ENCODE measurements around the gene FOXN4. TPM values are rescaled to one million over a fixed set of nuclear protein-coding genes. Genes with fewer than 3 reads are reported as not detected.

FOXN4 gene
- total RNA-seq, 1 donor from 2014 or later: not detected

- H3K27me3 ChIP-seq (ENCODE audit: control insufficient read depth in 3 of 3, insufficient read depth in 3 of 3, low read length in 3 of 3): no peaks in the 10 kb centered on the region
- no peak overlapping the region for H3K4me3 ChIP-seq (ENCODE audit: low read length in 3 of 3)
- peaks cover 0 to 8% (median 7%) of the 10 kb centered on the region in 3 donors for H3K4me1 ChIP-seq (ENCODE audit: control insufficient read depth in 3 of 3, insufficient read depth in 3 of 3, low read length in 3 of 3)
- no peak overlapping the region for H3K9ac ChIP-seq (ENCODE audit: low read depth in 1 of 3, low read length in 3 of 3)
- peaks cover 49 to 75% (median 75%) of the 10 kb centered on the region in 3 donors for H3K36me3 ChIP-seq (ENCODE audit: control insufficient read depth in 3 of 3, insufficient read depth in 3 of 3, low read length in 3 of 3)
- no peak overlapping the region for H3K27ac ChIP-seq (ENCODE audit: low read depth, low read length)
- H3K9me3 ChIP-seq (ENCODE audit: control insufficient read depth in 3 of 3, low read length in 3 of 3): peaks cover 0 to 7% (median 3%) of the 10 kb centered on the region in 3 donors
Observed at GRCh38 chr12:109252799-109253198, 56.3 kb downstream of the FOXN4 start.

GRCh38 chr12:109250523-109250922 is 58.6 kb downstream of the FOXN4 start:
- H3K9ac ChIP-seq (ENCODE audit: low read depth in 1 of 3, low read length in 3 of 3): no peak overlapping the region
- no peak overlapping the region for H3K4me3 ChIP-seq (ENCODE audit: low read length in 3 of 3)
- H3K27me3 ChIP-seq (ENCODE audit: control insufficient read depth in 3 of 3, insufficient read depth in 3 of 3, low read length in 3 of 3): no peaks in the 10 kb centered on the region
- peaks cover 0 to 7% (median 6%) of the 10 kb centered on the region in 3 donors for H3K4me1 ChIP-seq (ENCODE audit: control insufficient read depth in 3 of 3, insufficient read depth in 3 of 3, low read length in 3 of 3)
- H3K27ac ChIP-seq (ENCODE audit: low read depth, low read length): no peak overlapping the region
- H3K36me3 ChIP-seq (ENCODE audit: control insufficient read depth in 3 of 3, insufficient read depth in 3 of 3, low read length in 3 of 3): peaks cover 59 to 80% (median 80%) of the 10 kb centered on the region in 3 donors
- H3K9me3 ChIP-seq (ENCODE audit: control insufficient read depth in 3 of 3, low read length in 3 of 3): peaks cover 0 to 7% (median 3%) of the 10 kb centered on the region in 3 donors

- peaks cover 51 to 69% (median 68%) of the 10 kb centered on the region in 3 donors for H3K36me3 ChIP-seq (ENCODE audit: control insufficient read depth in 3 of 3, insufficient read depth in 3 of 3, low read length in 3 of 3)
- no peaks in the 10 kb centered on the region for H3K9me3 ChIP-seq (ENCODE audit: control insufficient read depth in 3 of 3, low read length in 3 of 3)
- no peak overlapping the region for H3K27ac ChIP-seq (ENCODE audit: low read depth, low read length)
- no peak overlapping the region for H3K4me3 ChIP-seq (ENCODE audit: low read length in 3 of 3)
- no peak overlapping the region for H3K9ac ChIP-seq (ENCODE audit: low read depth in 1 of 3, low read length in 3 of 3)
- no peaks in the 10 kb centered on the region for H3K27me3 ChIP-seq (ENCODE audit: control insufficient read depth in 3 of 3, insufficient read depth in 3 of 3, low read length in 3 of 3)
- H3K4me1 ChIP-seq (ENCODE audit: control insufficient read depth in 3 of 3, insufficient read depth in 3 of 3, low read length in 3 of 3): no peaks in the 10 kb centered on the region
Observed at GRCh38 chr12:109247831-109248654, 61.0 kb downstream of the FOXN4 start.

GRCh38 chr12:109246221-109246620 is 62.9 kb downstream of the FOXN4 start:
- no peak overlapping the region for H3K27ac ChIP-seq (ENCODE audit: low read depth, low read length)
- H3K9ac ChIP-seq (ENCODE audit: low read depth in 1 of 3, low read length in 3 of 3): peak overlapping the region in 1 of 3 donors; percentile 7
- H3K27me3 ChIP-seq (ENCODE audit: control insufficient read depth in 3 of 3, insufficient read depth in 3 of 3, low read length in 3 of 3): no peaks in the 10 kb centered on the region
- no peaks in the 10 kb centered on the region for H3K9me3 ChIP-seq (ENCODE audit: control insufficient read depth in 3 of 3, low read length in 3 of 3)
- peaks cover 56 to 72% (median 67%) of the 10 kb centered on the region in 3 donors for H3K36me3 ChIP-seq (ENCODE audit: control insufficient read depth in 3 of 3, insufficient read depth in 3 of 3, low read length in 3 of 3)
- H3K4me1 ChIP-seq (ENCODE audit: control insufficient read depth in 3 of 3, insufficient read depth in 3 of 3, low read length in 3 of 3): no peaks in the 10 kb centered on the region
- no peak overlapping the region for H3K4me3 ChIP-seq (ENCODE audit: low read length in 3 of 3)

GRCh38 chr12:109244073-109244472 is 65.0 kb downstream of the FOXN4 start:
- H3K4me1 ChIP-seq (ENCODE audit: control insufficient read depth in 3 of 3, insufficient read depth in 3 of 3, low read length in 3 of 3): no peaks in the 10 kb centered on the region
- H3K27ac ChIP-seq (ENCODE audit: low read depth, low read length): no peak overlapping the region
- no peaks in the 10 kb centered on the region for H3K9me3 ChIP-seq (ENCODE audit: control insufficient read depth in 3 of 3, low read length in 3 of 3)
- no peaks in the 10 kb centered on the region for H3K27me3 ChIP-seq (ENCODE audit: control insufficient read depth in 3 of 3, insufficient read depth in 3 of 3, low read length in 3 of 3)
- H3K36me3 ChIP-seq (ENCODE audit: control insufficient read depth in 3 of 3, insufficient read depth in 3 of 3, low read length in 3 of 3): peaks cover 64 to 82% (median 75%) of the 10 kb centered on the region in 3 donors
- no peak overlapping the region for H3K4me3 ChIP-seq (ENCODE audit: low read length in 3 of 3)
- H3K9ac ChIP-seq (ENCODE audit: low read depth in 1 of 3, low read length in 3 of 3): no peak overlapping the region

- Histone ChIP-seq H3K4me1 (ENCODE audit: control insufficient read depth in 3 of 3, insufficient read depth in 3 of 3, low read length in 3 of 3) (no peaks in the 10 kb centered on the region), H3K27me3 (ENCODE audit: control insufficient read depth in 3 of 3, insufficient read depth in 3 of 3, low read length in 3 of 3) (no peaks in the 10 kb centered on the region), H3K36me3 (ENCODE audit: control insufficient read depth in 3 of 3, insufficient read depth in 3 of 3, low read length in 3 of 3) (peaks cover 69 to 77% (median 70%) of the 10 kb centered on the region in 3 donors), H3K4me3 (ENCODE audit: low read length in 3 of 3) (no peak overlapping the region), H3K9me3 (ENCODE audit: control insufficient read depth in 3 of 3, low read length in 3 of 3) (no peaks in the 10 kb centered on the region), H3K27ac (ENCODE audit: low read depth, low read length) (no peak overlapping the region), H3K9ac (ENCODE audit: low read depth in 1 of 3, low read length in 3 of 3) (no peak overlapping the region)
Observed at GRCh38 chr12:109241936-109242335, 67.1 kb downstream of the FOXN4 start.

- Histone ChIP-seq H3K9ac (ENCODE audit: low read depth in 1 of 3, low read length in 3 of 3) (no peak overlapping the region), H3K4me3 (ENCODE audit: low read length in 3 of 3) (no peak overlapping the region), H3K36me3 (ENCODE audit: control insufficient read depth in 3 of 3, insufficient read depth in 3 of 3, low read length in 3 of 3) (peaks cover 69 to 77% (median 72%) of the 10 kb centered on the region in 3 donors), H3K9me3 (ENCODE audit: control insufficient read depth in 3 of 3, low read length in 3 of 3) (no peaks in the 10 kb centered on the region), H3K4me1 (ENCODE audit: control insufficient read depth in 3 of 3, insufficient read depth in 3 of 3, low read length in 3 of 3) (no peaks in the 10 kb centered on the region), H3K27ac (ENCODE audit: low read depth, low read length) (no peak overlapping the region), H3K27me3 (ENCODE audit: control insufficient read depth in 3 of 3, insufficient read depth in 3 of 3, low read length in 3 of 3) (no peaks in the 10 kb centered on the region)
Observed at GRCh38 chr12:109240365-109240764, 68.7 kb downstream of the FOXN4 start.

- Histone ChIP-seq H3K9ac (ENCODE audit: low read depth in 1 of 3, low read length in 3 of 3) (no peak overlapping the region), H3K36me3 (ENCODE audit: control insufficient read depth in 3 of 3, insufficient read depth in 3 of 3, low read length in 3 of 3) (peaks cover 72 to 79% (median 74%) of the 10 kb centered on the region in 3 donors), H3K27ac (ENCODE audit: low read depth, low read length) (no peak overlapping the region), H3K4me1 (ENCODE audit: control insufficient read depth in 3 of 3, insufficient read depth in 3 of 3, low read length in 3 of 3) (no peaks in the 10 kb centered on the region), H3K27me3 (ENCODE audit: control insufficient read depth in 3 of 3, insufficient read depth in 3 of 3, low read length in 3 of 3) (no peaks in the 10 kb centered on the region), H3K9me3 (ENCODE audit: control insufficient read depth in 3 of 3, low read length in 3 of 3) (no peaks in the 10 kb centered on the region), H3K4me3 (ENCODE audit: low read length in 3 of 3) (no peak overlapping the region)
Observed at GRCh38 chr12:109239691-109240090, 69.4 kb downstream of the FOXN4 start.

- Histone ChIP-seq H3K4me3 (ENCODE audit: low read length in 3 of 3) (no peak overlapping the region), H3K27ac (ENCODE audit: low read depth, low read length) (no peak overlapping the region), H3K9ac (ENCODE audit: low read depth in 1 of 3, low read length in 3 of 3) (no peak overlapping the region), H3K9me3 (ENCODE audit: control insufficient read depth in 3 of 3, low read length in 3 of 3) (no peaks in the 10 kb centered on the region), H3K27me3 (ENCODE audit: control insufficient read depth in 3 of 3, insufficient read depth in 3 of 3, low read length in 3 of 3) (no peaks in the 10 kb centered on the region), H3K36me3 (ENCODE audit: control insufficient read depth in 3 of 3, insufficient read depth in 3 of 3, low read length in 3 of 3) (peaks cover 72 to 79% (median 74%) of the 10 kb centered on the region in 3 donors), H3K4me1 (ENCODE audit: control insufficient read depth in 3 of 3, insufficient read depth in 3 of 3, low read length in 3 of 3) (no peaks in the 10 kb centered on the region)
Observed at GRCh38 chr12:109239179-109239578, 69.9 kb downstream of the FOXN4 start.

- Histone ChIP-seq H3K4me3 (ENCODE audit: low read length in 3 of 3) (no peak overlapping the region), H3K27ac (ENCODE audit: low read depth, low read length) (no peak overlapping the region), H3K27me3 (ENCODE audit: control insufficient read depth in 3 of 3, insufficient read depth in 3 of 3, low read length in 3 of 3) (no peaks in the 10 kb centered on the region), H3K9me3 (ENCODE audit: control insufficient read depth in 3 of 3, low read length in 3 of 3) (no peaks in the 10 kb centered on the region), H3K9ac (ENCODE audit: low read depth in 1 of 3, low read length in 3 of 3) (no peak overlapping the region), H3K36me3 (ENCODE audit: control insufficient read depth in 3 of 3, insufficient read depth in 3 of 3, low read length in 3 of 3) (peaks cover 80 to 87% (median 84%) of the 10 kb centered on the region in 3 donors), H3K4me1 (ENCODE audit: control insufficient read depth in 3 of 3, insufficient read depth in 3 of 3, low read length in 3 of 3) (no peaks in the 10 kb centered on the region)
Observed at GRCh38 chr12:109236257-109236656, 72.8 kb downstream of the FOXN4 start.
